ENCODE data around the gene SHANK2.

- TF ChIP-seq CTCF (conservative IDR thresholded peaks at IDR 0.05; ENCODE audit: low read depth, low read length) = no peak
- no peak for TF ChIP-seq EZH2 (IDR thresholded peaks at IDR 0.05; ENCODE audit: borderline replicate concordance, low read depth, low read length, poor library complexity, severe bottlenecking)
Observed at GRCh38 chr11:71240865-71241691, 11.3 kb downstream of the SHANK2 start.
